DMS79 (cell line): ENCODE results near the gene RAP1GAP2.
"Not testable (repeated sequence)": the region's sequence is repeated elsewhere in the genome, so short reads cannot be mapped to it uniquely, and the experiment has no call there.

ENCODE experiments used
- DNase-seq: peaks from one replicate; lab custom pipeline; 2025; lab: John Stamatoyannopoulos, UW

The RAP1GAP2 gene

DNA sequence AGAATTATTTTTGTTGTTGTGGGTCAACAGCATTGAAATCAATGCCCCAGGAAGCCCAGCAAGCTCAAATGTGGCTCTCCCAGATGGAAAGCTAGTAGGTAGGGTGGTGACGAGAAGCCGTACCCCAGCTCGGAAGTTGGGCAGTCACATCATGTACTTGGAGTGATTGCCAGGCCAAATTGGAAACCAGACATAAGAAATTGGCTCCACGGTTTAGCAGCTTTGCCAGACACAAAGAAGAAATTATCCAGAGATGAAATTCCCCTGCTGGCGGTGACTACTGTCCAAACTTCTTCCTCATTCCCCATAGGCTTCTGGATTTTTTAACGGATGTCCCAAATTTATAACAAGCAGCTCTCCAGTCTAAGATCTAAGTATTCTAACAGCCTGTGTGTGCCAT is 171.3 kb downstream of the RAP1GAP2 start:
- DNase-seq, result no peak

DNA sequence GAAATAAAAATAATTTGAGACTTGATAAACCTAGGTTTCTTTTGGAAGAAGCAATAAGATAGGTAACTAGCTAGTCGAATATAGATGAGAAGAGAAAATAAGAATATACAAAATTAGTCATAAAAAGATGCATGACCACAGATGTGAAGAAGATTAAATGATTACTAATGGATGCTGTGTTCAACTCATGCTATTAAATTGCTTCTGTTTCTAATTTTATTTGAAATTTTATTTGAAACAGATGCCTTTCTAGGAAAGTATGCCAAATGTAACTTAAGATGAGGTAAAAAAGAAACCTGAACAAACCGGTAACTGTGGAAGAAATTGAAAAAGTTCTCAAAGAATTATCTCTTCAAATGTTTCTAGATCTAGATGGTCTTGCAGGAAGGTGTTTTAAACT is 175.6 kb downstream of the RAP1GAP2 start:
- no peak for DNase-seq

DNA sequence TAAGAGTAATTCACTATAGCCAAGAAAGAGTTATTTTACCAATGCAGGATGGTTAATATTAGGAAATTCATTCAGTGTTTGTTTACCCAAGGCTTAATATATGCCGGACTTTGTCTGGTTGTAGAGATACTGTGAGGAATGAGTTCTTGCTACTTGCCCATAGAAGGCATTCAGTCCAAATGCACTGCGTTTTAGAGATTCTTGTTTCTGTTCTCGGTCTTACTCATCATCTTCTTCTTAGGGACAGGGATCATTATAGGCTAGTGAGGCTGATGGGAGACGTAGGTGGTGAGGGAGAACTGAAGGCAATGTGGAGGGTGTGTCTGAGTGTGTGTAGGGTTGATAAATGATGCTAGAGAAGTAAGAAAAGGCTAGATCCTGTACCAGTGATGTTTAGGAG is 176.5 kb downstream of the RAP1GAP2 start:
- no peak for DNase-seq

DNA sequence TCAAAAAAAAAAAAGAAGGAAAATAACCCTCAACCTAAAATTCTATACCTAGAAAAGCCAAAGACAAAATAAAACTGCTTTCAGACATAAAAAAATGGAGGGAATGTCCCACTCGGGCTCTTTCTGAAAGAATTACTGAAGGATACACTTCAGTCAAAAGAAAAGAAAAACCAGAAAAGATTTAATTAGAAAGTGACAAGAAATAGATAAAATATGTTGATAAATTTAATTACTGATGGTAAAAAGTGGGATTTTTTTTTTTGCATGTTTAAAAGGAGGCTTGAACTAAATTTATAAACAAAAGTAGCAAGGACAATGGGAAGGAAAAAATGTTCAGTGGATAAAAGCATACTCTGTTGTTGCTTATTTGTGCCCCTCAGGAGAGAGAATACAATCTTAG is 178.1 kb downstream of the RAP1GAP2 start:
- no peak for DNase-seq

DNA sequence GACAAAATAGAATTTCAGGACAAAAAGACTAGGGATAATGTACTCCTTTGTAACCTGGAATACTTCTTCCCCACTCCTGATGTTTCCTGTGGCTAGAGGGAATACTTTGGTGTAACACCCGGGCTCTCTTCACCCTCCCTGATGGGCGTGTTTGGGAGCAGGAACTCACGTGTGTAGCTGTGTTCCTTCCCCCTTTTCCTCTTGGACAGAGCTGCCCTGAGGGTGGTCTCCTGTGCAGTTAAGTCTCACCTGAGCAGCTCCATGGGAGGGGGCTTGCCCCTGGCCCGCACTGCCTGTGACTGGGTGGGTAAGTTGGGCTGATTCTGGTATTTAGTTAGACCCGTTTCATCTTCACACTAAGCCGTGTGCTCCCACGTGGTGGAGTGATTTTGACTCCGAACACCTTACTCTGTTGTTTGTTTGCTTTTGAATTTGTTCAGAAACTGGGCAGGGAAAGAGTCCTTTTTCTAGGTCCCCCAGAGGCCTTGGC is 179.3 kb downstream of the RAP1GAP2 start:
- DNase-seq, result no peak

DNA sequence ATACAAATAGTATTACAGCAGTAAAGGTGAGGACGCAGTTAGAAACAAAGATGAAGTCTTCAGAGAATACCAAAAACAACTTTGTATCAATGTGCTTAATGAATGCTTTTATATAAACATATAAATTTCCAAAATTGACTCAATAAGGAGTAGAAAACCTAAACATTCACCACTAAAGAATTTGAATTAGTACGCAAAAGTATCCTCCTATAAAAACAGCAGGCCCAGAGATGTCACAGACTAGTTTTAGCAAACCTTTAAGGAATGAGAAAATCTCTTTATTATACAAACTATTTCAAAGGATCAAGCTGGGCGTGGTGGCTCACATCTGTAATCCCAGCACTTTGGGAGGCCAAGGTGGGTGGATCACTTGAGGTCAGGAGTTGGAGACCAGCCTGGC is 180.9 kb downstream of the RAP1GAP2 start:
- no peak for DNase-seq

DNA sequence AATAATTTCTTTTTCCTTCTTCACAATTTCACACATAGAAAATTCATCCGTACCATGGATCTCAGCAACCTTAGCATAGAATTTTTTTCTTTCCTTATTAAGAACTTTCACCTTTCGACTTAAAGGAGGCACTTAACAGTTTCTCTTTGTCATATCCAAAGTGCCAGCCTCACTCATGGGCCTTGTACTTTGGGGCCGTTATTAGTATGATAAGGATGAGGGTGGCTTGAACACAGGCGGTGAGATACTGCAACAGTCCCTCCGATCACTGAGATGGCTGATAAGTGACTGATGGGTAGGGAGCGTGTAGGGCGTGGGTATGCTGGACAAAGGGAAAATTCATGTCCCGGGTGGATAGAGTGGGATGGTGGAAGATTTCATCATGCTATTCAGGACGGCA is 181.9 kb downstream of the RAP1GAP2 start:
- no peak for DNase-seq

DNA sequence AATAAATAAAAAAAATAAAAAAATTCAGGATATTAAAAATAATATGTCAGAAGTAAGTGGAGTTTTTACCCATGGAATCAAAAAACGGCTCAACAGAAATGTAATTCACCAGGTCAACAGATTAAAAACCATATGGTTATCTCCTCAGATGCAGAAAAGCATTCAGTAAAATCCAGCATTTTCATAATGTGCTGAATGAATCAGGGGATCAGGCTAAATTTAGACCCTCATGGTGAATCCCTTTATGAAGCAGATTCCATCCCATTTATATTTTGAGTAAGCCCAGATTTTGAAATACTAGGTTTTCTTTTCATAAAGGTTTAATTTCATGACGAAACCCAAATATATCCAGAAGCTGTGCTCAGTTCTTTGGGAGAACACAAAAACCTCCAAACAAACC is 182.8 kb downstream of the RAP1GAP2 start:
- no peak for DNase-seq

DNA sequence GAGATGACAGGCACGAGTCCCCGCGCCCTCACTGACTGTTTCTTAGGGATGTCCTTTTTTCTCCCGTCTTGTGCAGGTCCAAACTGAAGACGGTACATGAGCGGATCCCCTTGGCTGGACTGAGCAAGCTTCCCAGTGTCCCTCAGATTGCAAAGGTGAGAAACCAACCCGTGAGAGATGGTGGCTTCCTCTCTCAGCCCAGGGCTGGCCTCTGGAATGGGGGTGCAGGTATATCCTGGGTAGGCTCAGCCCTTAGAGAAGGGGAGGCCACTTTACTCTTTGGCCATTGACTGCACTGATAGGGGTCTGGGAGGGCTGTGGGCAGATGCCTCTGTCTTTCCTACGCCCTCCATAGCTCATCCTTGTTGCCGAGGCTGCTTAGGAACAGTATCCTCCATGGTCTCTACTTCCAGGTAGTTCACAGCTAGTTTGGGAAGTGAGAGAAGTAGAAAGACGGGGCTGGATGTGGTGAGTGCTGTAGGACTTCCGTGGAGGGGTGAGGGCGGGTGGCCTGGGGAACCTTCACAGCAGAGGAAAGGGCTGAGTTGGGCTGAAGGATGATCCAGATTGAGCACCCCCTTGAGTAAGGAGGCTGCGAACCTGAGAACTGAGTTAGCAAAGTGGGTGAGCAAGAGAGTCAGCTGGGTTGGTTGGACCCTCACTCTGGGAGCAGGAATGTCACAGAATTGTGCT is 184.1 kb downstream of the RAP1GAP2 start:
- DNase-seq, result no peak

DNA sequence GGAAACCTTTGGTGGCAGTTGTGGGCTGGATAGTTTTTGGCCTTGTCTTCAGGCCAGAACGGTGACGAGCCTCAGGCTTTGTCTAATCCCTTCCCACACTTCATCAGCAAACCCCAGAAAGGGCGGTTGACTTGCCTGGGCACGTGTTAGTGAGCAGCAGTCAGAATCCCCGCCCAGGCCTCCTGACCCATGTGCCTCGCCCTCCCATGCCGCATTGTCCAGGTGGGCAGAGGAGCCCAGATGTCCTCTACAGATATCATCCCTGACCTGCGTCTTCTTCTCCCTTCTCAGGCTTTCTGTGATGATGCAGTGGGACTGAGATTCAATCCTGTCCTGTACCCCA is 184.6 kb downstream of the RAP1GAP2 start:
- DNase-seq, result no peak

DNA sequence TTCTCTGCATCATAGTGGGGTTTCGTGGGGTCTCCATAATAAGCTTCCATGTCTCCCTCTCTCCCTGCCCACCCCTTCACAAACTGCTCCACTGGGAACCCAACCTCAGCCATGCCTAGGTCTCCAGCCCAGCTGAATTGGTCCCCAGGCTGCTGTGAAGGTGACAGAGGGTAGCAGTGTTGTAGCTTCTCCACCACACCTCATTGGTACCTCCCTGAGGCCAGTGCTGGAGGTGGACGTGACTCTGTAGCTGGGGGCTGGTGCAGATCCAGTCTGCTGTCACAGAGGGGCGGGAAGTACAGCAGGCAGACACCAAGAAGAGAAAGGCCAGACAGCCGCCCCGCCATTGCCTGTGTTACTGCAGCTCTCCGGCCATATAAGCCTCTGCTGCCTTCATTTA is 185.1 kb downstream of the RAP1GAP2 start:
- DNase-seq, result no peak

DNA sequence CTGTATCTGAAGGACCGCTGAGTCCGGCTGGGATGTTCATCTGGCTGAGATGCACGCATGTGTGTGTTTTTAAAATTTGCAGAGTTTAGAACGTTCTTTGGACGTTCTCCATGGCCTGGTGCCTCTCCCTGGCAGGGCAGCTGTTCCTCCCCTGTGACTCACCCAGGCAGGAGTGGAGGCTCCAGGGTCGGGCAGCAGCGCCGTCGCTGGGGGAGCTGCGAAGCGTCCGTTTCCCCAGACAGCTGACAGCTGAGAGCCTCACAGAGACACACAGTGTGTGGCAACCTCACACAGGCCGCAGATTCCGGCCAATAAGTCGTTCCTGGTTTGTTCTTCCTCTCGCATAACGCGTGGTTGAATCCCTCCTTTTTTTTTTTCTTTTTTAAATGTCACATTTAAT is 186.6 kb downstream of the RAP1GAP2 start:
- peak; percentile 65 for DNase-seq

DNA sequence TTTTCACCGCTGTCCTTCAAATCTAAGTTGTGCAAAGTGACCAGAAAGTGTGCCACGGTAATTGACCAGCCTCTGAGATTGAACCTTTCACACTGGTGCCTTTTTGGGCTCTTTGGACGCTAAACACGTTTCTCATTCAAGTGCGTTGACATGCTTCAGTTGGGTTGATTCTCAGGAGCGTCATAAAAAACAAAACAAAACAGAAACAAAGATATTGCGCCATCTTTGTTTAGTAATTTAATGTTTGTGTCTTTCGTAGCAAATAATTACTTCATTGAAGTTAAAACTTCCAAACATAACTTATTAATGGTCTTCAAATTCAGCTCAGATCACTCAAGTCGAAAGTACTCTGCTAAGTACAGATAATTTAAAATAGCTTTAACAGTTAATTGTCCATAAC is 187.0 kb downstream of the RAP1GAP2 start:
- DNase-seq, result peak; percentile 65

DNA sequence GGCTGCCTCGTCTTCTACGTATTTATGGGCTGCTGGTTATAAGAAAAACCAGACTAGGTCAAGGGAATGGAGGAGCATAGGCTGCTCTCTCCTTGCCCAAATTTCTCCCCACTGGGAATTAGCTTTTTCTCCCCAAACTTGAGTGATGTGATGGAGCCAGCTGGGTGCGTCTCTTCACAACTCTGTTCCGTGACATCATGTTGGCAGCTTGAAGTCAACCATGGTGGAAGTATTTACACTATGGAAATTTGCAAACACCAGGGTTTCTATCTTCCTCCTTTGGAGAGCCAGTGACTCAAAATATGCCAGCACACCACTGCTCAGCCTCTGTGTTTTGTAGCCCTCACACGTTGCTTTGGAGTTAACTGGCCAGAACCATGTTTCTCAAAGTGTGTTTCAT is 189.1 kb downstream of the RAP1GAP2 start:
- DNase-seq, result no peak

DNA sequence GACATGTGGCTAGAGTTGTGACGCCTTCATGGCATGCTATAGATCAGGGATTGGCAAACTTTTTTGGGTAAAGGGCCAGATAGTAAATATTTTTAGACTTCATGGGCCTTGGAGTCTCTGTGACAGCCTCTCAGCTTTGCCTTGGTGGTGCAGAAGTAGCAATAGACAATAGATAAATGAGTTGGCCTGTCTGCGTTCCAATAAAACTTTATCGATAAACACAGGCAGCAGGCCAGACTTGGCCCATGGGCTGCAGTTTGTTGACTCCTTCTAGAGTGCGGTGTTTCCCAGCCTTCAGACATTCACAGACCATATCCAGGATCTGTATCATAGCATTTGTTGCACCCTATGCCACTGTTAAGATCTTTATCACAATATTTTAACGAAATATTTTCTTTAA is 190.7 kb downstream of the RAP1GAP2 start:
- no peak for DNase-seq

DNA sequence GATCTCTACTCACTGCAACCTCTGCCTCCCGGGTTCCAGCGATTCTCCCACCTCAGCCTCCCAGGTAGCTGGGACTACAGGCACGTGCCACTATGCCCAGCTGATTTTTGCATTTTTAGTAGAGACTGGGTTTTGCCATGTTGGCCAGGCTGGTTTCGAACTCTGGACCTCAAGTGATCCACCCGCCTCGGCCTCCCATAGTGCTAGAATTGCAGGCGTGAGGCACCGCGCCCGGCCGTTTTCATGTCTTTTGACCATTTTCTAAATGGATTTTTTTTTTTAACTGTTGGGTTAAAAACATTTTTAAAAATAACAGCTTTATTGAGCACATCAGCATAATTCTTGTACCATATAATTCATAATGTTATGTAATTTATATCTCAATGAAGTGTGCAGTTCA is 193.2 kb downstream of the RAP1GAP2 start:
- DNase-seq, result not testable (repeated sequence)

DNA sequence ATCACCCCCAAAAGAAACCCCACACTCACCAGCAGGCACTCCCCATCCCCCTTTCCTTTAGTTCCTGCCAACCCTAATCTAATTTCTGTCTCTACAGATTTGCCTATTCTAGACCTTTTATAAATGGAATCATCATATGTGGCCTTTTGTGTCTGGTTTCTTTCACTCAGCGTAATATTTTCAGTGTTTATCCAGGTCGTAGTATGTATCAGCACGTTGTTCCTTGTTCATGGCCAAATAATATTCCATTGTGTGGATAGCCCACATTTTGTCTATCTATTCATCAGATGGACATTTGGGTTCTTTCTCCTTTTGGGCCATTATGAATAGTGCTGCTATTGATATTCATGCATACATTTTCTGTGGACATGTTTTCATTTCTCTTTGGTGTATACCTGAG is 193.6 kb downstream of the RAP1GAP2 start:
- DNase-seq, result no peak

DNA sequence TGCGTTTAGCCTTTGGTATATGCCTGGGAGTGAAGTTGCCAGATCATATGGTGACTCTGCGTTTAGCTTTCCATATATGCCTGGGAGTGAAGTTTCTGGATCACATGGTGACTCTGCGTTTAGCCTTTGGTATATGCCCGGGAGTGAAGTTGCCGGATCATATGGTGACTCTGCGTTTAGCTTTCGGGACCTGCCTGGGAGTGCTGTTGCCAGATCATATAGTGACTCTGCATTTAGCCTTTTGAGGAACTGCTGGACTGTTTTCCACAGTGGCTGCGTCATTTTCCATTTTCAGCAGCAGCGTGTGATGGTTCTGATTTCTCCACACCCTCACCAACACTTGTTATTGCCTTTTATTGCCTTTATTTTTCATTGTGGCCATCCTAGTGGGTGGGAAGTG is 194.2 kb downstream of the RAP1GAP2 start:
- no peak for DNase-seq

DNA sequence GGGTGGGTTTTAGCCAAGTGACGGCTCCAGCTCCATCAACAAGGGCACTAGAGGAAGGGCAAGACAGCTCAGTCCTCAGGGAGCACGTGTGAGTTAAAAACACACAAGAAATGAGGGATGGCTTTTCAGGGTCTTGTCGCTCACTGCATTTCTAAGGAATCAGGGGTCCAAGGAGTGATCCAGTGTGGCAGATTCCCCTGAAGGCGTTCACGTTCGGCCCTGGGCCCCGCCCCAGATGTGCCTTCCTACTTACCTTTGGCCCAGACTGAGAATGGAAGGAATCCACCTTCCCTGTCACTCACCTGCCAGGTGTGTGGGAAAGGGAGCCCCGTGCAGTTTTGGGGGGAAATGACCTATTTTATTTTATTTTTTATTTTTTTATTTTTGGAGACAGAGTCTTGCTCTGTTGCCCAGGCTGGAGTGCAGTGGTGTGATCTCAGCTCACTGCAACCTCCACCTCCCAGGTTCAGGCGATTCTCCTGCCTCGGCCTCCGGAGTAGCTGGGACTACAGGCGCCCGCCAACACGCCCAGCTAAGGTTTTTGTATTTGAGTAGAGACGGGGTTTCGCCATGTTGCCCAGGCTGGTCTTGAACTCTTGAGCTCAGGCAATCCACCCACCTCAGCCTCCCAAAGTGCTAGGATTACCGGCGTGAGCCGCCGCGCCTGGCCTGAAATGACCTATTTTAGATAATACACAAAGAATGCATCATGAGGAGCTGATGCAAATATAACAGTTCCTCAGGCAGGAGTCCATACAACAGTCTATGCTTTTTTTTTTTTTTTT is 195.3 kb downstream of the RAP1GAP2 start:
- not testable (repeated sequence) for DNase-seq

DNA sequence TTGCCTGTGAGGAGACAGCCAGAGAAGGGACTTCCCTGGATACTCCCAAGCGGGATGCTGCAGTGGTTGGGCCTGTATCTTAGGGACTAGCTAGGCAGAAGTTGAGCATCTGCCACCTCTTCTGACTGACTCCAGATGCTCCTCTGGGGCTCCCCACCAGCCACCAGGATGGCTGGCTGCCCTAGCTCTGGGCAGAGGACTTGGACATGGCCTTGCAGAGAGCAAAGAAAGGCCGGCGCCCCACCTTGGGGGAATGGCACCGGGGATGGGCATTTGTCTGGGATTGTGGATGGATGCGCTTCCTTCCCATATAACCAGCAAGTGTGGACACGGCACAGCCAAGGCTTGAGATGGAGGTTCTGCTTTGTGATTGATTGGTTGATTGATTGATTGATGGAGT is 198.2 kb downstream of the RAP1GAP2 start:
- no peak for DNase-seq

DNA sequence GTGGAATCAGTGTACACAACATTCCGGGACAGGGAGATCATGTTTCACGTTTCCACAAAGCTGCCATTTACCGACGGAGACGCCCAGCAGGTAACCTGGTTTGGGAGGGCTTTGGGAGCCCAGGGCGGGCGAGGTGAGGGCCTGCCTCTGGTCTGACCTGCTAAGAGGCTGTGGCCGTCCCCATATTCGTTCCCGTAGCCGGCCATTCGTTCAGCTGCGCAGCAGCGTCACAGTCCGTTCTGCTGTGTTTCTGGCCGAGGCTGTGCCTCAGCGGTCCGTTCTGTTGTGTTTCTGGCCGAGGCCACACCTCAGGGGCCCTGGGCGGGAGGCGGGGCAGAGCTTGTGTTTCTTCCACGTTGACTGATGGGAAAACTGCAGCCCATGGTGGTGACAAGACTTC is 199.1 kb downstream of the RAP1GAP2 start:
- DNase-seq, result no peak

DNA sequence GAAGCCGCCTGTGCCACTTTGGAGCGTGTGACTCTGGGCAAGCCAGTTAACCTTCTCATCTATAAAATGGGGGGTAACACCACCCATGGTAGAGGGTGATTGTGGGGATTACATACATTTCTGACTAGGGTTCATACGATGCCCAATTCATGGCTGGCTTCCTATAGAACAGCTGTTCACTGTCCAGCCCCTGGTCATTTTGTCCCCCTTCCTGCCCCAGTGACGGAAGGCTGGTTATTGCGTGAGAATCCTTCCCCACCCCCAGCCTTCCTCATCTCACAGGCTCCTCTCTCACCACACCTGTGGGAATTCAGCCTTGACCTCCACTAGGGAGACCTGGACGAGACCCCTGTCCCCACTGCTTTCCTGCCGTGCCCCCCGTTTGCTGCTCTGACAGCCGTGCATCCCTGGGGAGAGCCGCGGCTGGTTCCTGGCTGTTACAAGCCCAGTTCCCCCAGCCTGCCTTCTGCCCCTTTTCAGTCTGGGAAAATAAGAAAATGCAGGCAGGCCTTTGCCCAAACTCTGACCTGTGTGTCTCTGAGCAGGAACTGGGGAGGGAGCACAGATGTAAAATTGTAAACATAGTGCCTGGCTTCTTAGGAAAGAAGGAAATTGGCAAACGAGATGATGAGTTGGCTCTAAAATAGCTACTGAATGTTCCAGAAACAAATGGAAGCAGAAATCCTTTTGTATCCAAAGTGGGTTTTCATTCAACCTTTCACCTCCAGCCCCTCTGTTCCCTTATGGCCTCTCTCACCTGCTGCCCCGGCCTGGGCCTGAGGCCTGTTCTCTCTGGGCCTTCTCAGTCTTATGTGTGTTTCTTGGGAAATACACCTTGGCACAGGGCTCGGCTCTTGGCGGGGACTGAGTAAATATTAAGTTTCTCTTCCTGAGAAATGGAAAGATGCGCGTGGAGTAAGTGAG is 199.9 kb downstream of the RAP1GAP2 start:
- DNase-seq, result no peak
